ENCODE measurements around the gene BZW1. TPM values are rescaled to one million over a fixed set of nuclear protein-coding genes. Genes with fewer than 3 reads are reported as not detected.

BZW1 gene
- total RNA-seq, 3 donors from 2014 or later (not counting 1 experiment from before 2014, with no cell fraction given) = 393 to 417 (median 411) TPM

DNA sequence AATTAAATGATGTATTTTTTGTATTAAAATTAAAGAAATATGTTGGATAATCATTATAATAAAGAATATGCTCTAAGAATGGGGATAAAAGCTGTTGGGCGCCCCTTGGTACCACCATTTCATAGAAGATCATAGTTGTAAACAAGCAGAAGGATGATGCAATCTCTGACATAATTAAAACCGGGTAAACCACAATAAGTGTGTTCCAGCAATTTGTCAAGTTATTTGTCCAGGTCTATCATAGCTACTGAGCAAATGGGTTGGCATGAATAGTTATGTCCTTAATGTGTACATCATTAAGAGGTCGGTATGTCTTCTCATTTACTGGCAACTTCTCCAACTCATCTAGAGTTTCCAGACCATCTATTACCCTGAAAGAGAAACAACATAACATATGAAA, 59.4 kb downstream of the BZW1 start:
- Mint-ChIP-seq H3K9me3 (no peaks in the 10 kb centered on the region), H3K4me3 (no peak overlapping the region), H3K36me3 (no peaks in the 10 kb centered on the region), H3K27ac (no peak overlapping the region), H3K4me1 (peaks cover 0 to 12% of the 10 kb centered on the region in 2 donors), H3K27me3 (ENCODE audit: low read depth in 2 of 2) (no peaks in the 10 kb centered on the region)
- DNase-seq (no peak), ATAC-seq (no peak)
- whole genome bisulfite sequencing (ENCODE audit: insufficient coverage) = 77% methylated on average over 2 of the region's 3 CpGs
- Histone ChIP-seq H3K4me1 (ENCODE audit: control insufficient read depth, insufficient read depth, low read length) (peaks cover 8% of the 10 kb centered on the region), H3K9me3 (ENCODE audit: control insufficient read depth, insufficient read depth, low read length) (no peaks in the 10 kb centered on the region), H3K27ac (ENCODE audit: low read length) (no peak overlapping the region), H3K27me3 (ENCODE audit: control insufficient read depth, insufficient read depth, low read length) (no peaks in the 10 kb centered on the region), H3K36me3 (ENCODE audit: control insufficient read depth, insufficient read depth, low read length) (peaks cover 38% of the 10 kb centered on the region), H3K4me3 (ENCODE audit: low read length) (no peak overlapping the region)
- TF ChIP-seq, protein P1, sequence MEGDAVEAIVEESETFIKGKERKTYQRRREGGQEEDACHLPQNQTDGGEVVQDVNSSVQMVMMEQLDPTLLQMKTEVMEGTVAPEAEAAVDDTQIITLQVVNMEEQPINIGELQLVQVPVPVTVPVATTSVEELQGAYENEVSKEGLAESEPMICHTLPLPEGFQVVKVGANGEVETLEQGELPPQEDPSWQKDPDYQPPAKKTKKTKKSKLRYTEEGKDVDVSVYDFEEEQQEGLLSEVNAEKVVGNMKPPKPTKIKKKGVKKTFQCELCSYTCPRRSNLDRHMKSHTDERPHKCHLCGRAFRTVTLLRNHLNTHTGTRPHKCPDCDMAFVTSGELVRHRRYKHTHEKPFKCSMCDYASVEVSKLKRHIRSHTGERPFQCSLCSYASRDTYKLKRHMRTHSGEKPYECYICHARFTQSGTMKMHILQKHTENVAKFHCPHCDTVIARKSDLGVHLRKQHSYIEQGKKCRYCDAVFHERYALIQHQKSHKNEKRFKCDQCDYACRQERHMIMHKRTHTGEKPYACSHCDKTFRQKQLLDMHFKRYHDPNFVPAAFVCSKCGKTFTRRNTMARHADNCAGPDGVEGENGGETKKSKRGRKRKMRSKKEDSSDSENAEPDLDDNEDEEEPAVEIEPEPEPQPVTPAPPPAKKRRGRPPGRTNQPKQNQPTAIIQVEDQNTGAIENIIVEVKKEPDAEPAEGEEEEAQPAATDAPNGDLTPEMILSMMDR (IDR thresholded peaks at IDR 0.05) = no peak
- intact Hi-C loops (cut with micrococcal nuclease) = no loop called here

DNA sequence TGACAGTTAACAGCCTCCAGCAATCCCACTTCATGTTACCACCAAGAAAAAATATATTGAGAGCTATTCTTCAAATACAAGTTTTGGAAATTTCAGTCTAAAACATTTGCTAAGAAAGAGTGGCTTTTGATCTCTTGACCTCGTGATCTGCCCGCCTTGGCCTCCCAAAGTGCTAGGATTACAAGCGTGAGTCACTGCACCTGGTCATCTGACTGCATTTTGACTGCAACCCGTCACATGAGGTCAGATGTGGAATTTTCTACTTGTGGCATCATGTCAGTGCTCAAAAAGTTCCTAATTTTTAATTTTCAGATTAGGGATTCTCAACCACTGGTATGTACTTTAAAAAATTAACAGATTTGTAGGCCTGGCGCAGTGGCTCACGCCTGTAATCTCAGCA, 61.9 kb downstream of the BZW1 start:
- H3K36me3 ChIP-seq (ENCODE audit: control insufficient read depth, insufficient read depth, low read length) = peaks cover 51% of the 10 kb centered on the region
- H3K4me1 ChIP-seq (ENCODE audit: control insufficient read depth, insufficient read depth, low read length) = peaks cover 8% of the 10 kb centered on the region
- no peak overlapping the region for H3K4me3 ChIP-seq (ENCODE audit: low read length)
- 99% methylated on average over 6 of the region's 6 CpGs for WGBS (ENCODE audit: insufficient coverage)
- DNase-seq (no peak), ATAC-seq (no peak)
- TF ChIP-seq, protein P1 (IDR thresholded peaks at IDR 0.05) = no peak
- Mint-ChIP-seq H3K36me3 (no peaks in the 10 kb centered on the region), H3K9me3 (no peaks in the 10 kb centered on the region), H3K4me1 (peaks cover 0 to 5% of the 10 kb centered on the region in 2 donors), H3K27me3 (ENCODE audit: low read depth in 2 of 2) (no peaks in the 10 kb centered on the region), H3K4me3 (no peak overlapping the region), H3K27ac (no peak overlapping the region)
- intact Hi-C loops (cut with micrococcal nuclease) = no loop called here
- H3K27ac ChIP-seq (ENCODE audit: low read length) = no peak overlapping the region
- no peaks in the 10 kb centered on the region for H3K27me3 ChIP-seq (ENCODE audit: control insufficient read depth, insufficient read depth, low read length)
- no peaks in the 10 kb centered on the region for H3K9me3 ChIP-seq (ENCODE audit: control insufficient read depth, insufficient read depth, low read length)

Other genes with a start within 250 kb of the BZW1 start
- not detected for gene AOX1, start 225.9 kb upstream of the BZW1 start, total RNA-seq
- 1,000 to 10,000 TPM in 2 of 3 donors, 100 to 1,000 TPM in 1; 975 to 1,296 (median 1,070) TPM for gene CLK1, start 52.7 kb downstream of the BZW1 start, total RNA-seq
- 10 to 100 TPM; 30.0 to 39.9 (median 33.3) TPM for gene PPIL3, start 77.2 kb downstream of the BZW1 start, total RNA-seq
- 10 to 100 TPM in 1 of 3 donors, 1 to 10 TPM in 2; 8.8 to 13.3 (median 9.6) TPM for gene NIF3L1, start 77.5 kb downstream of the BZW1 start, total RNA-seq
- 10 to 100 TPM; 21.7 to 48.5 (median 26.1) TPM for gene ORC2, start 151.8 kb downstream of the BZW1 start, total RNA-seq

Measured in natural killer cell (primary cell).